OCI-LY3 (cell line): ENCODE data around the gene HTT.

Source experiments
- H2AFZ ChIP-seq: fragments of 200-600, 300-600 bp; shearing (Covaris generic); 2 replicates; pipeline ENCODE4 v1.6.0; 2014; ENCODE audit warnings: antibody characterized with exemption, low read depth, low read length
- H3K27ac ChIP-seq: fragments of 200-600, 300-600 bp; sonication (generic); 2 replicates; pipeline ENCODE4 v1.5.1; 2014; ENCODE audit warnings: mild to moderate bottlenecking, low read length, moderate library complexity, mixed read lengths
- H3K27me3 ChIP-seq: fragments of 200-600, 300-600 bp; sonication (generic); 2 replicates; pipeline ENCODE4 v1.6.1; 2014; ENCODE audit warnings: low read depth, low read length, mixed read lengths
- H3K36me3 ChIP-seq: fragments of 200-600, 300-600 bp; sonication (generic); replicated peaks from 2 replicates; pipeline ENCODE3; 2014; ENCODE audit warnings: low read depth, low read length, mixed read lengths
- H3K4me1 ChIP-seq: fragments of 300-600, 200-600 bp; sonication (generic); 2 replicates; pipeline ENCODE4 v1.6.1; 2014; ENCODE audit warnings: low read length, mixed read lengths
- H3K4me2 ChIP-seq: fragments of 200-600, 300-600 bp; sonication (generic); 2 replicates; pipeline ENCODE4 v1.6.1; 2014; ENCODE audit warnings: low read length, mixed read lengths
- H3K4me3 ChIP-seq: fragments of 300-600, 200-600 bp; sonication (generic); 2 replicates; pipeline ENCODE4 v1.5.1; 2014; ENCODE audit warnings: antibody characterized with exemption, mild to moderate bottlenecking, low read length, moderate library complexity
- H3K79me2 ChIP-seq: fragments of 300-600, 200-600 bp; shearing (Covaris generic); 2 replicates; pipeline ENCODE4 v1.6.1; 2014; ENCODE audit warnings: mild to moderate bottlenecking, low read length, mixed read lengths
- H3K9ac ChIP-seq: fragments of 300-600, 200-600 bp; shearing (Covaris generic); 2 replicates; pipeline ENCODE4 v1.6.0; 2014; ENCODE audit warnings: mild to moderate bottlenecking, low read length, moderate library complexity
- H3K9me3 ChIP-seq: fragments of 200-600, 300-600 bp; shearing (Covaris generic); 2 replicates; pipeline ENCODE4 v1.6.1; 2014; ENCODE audit warnings: low read length, mixed read lengths; ENCODE audit not compliant: insufficient read depth
- H4K20me1 ChIP-seq: fragments of 200-600, 300-600 bp; sonication (generic); 2 replicates; pipeline ENCODE4 v1.6.1; 2016; ENCODE audit warnings: low read length, mixed read lengths; ENCODE audit not compliant: insufficient read depth
- EZH2phosphoT487 ChIP-seq: fragments of 200-600 bp; shearing (Covaris generic); IDR thresholded peaks from 2 replicates; pipeline ENCODE4 v1.6.1; 2018; ENCODE audit warnings: antibody characterized with exemption, mixed run types, low read depth
- TF ChIP-seq, protein P1 (sequence below): fragments of 200-600, 300-600 bp; sonication (generic); IDR thresholded peaks from 2 replicates; pipeline ENCODE4 v1.5.1; 2014; ENCODE audit warnings: antibody characterized with exemption, low read length, low read depth

Gene HTT

DNA sequence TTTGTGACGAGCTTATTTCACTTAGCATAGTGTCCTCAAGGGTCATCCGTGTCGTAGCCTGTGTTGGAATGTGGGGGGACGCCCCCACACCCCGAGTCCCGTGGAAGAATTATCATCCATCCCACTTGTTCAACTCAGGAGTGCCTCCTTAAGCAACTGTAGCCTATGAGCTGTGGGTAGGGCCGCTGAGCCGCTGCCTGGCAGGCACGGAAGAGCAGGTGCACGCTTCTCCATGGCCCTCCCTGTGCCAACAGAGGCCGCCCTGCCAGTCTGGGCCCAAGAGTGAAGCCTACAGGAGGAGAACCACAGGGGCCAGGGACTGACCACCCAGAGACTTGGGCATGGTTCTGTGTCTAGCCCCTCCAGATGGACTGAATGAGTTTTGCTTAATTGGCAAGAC is 216.0 kb downstream of the HTT start:
- no peak overlapping the region for H3K9ac ChIP-seq
- no peak overlapping the region for H3K4me2 ChIP-seq

DNA sequence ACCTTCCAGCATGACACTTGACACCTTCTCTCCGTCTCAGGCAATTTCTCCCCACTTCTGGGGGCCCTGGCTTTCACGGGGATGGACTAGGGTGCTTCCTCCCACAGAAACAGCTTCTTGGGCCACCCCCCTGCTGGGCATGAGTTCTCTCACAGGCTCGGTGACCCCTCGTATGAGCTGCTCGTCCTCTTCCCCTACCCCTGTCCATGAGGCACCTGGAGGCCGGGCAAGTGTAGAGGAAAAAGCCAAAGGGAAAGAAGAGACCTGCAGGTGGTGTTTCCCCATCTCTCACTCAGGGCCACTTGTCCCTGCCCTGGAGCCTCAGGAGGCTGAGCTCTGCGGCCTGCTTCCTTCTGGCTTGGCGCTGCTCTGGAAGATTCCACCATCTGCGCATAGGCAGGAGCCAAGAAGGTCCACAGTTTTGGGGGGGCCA is 216.4 kb downstream of the HTT start:
- TF ChIP-seq, protein P1, sequence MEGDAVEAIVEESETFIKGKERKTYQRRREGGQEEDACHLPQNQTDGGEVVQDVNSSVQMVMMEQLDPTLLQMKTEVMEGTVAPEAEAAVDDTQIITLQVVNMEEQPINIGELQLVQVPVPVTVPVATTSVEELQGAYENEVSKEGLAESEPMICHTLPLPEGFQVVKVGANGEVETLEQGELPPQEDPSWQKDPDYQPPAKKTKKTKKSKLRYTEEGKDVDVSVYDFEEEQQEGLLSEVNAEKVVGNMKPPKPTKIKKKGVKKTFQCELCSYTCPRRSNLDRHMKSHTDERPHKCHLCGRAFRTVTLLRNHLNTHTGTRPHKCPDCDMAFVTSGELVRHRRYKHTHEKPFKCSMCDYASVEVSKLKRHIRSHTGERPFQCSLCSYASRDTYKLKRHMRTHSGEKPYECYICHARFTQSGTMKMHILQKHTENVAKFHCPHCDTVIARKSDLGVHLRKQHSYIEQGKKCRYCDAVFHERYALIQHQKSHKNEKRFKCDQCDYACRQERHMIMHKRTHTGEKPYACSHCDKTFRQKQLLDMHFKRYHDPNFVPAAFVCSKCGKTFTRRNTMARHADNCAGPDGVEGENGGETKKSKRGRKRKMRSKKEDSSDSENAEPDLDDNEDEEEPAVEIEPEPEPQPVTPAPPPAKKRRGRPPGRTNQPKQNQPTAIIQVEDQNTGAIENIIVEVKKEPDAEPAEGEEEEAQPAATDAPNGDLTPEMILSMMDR = no peak
- no peak for TF ChIP-seq EZH2phosphoT487
- H4K20me1 ChIP-seq = no peaks in the 10 kb centered on the region
- H3K27me3 ChIP-seq = peaks cover 20% of the 10 kb centered on the region
- no peak overlapping the region for H3K4me3 ChIP-seq
- no peaks in the 10 kb centered on the region for H3K36me3 ChIP-seq
- no peaks in the 10 kb centered on the region for H3K9me3 ChIP-seq
- H3K4me1 ChIP-seq = peaks cover 19% of the 10 kb centered on the region
- no peaks in the 10 kb centered on the region for H3K79me2 ChIP-seq
- no peak overlapping the region for H2AFZ ChIP-seq
- no peak overlapping the region for H3K27ac ChIP-seq
- no peak overlapping the region for H3K4me2 ChIP-seq
- no peak overlapping the region for H3K9ac ChIP-seq

More for the DNA sequence above, 216.0 kb downstream of the HTT start:
- Histone ChIP-seq H4K20me1 (no peaks in the 10 kb centered on the region), H3K4me3 (no peak overlapping the region), H3K4me1 (peaks cover 24% of the 10 kb centered on the region), H2AFZ (no peak overlapping the region), H3K9me3 (no peaks in the 10 kb centered on the region), H3K27me3 (peaks cover 17% of the 10 kb centered on the region), H3K79me2 (no peaks in the 10 kb centered on the region), H3K36me3 (no peaks in the 10 kb centered on the region), H3K27ac (no peak overlapping the region)
- TF ChIP-seq, protein P1 = no peak
- TF ChIP-seq EZH2phosphoT487 = no peak

DNA sequence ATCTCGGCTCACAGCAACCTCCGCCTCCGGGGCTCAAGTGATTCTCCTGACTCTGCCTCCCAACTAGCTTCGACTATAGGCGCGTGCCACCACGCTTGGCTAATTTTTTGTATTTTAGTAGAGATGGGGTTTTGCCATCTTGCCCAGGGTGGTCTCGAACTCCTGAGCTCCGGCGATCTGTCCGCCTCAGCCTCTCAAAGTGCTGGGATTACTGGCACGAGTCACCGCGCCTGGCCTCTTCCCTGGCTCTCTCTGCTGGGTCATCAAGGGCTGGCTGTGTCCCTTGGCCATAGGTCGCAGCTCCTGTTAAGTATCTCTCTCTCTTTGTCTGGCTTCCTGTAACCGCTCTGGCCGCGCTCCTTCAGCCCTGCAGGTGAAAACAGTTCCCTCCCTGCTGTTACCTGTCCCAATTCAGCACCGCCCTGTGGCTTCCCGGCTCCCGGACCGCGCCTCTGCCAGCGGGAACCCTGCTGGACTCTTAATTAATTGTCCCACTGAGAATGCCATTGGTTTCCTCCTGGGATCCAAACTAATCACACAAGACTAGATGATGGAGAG is 217.0 kb downstream of the HTT start:
- Histone ChIP-seq H3K9me3 (no peaks in the 10 kb centered on the region), H3K27ac (no peak overlapping the region), H3K79me2 (no peaks in the 10 kb centered on the region), H4K20me1 (no peaks in the 10 kb centered on the region), H3K4me2 (peak overlapping the region; percentile 73), H3K4me3 (peak overlapping the region; percentile 81), H2AFZ (no peak overlapping the region), H3K36me3 (no peaks in the 10 kb centered on the region), H3K4me1 (peaks cover 14% of the 10 kb centered on the region), H3K27me3 (peaks cover 25% of the 10 kb centered on the region), H3K9ac (no peak overlapping the region; the same call in 1 of the 2 replicates)
- TF ChIP-seq, protein P1 = no peak
- TF ChIP-seq EZH2phosphoT487 = no peak

DNA sequence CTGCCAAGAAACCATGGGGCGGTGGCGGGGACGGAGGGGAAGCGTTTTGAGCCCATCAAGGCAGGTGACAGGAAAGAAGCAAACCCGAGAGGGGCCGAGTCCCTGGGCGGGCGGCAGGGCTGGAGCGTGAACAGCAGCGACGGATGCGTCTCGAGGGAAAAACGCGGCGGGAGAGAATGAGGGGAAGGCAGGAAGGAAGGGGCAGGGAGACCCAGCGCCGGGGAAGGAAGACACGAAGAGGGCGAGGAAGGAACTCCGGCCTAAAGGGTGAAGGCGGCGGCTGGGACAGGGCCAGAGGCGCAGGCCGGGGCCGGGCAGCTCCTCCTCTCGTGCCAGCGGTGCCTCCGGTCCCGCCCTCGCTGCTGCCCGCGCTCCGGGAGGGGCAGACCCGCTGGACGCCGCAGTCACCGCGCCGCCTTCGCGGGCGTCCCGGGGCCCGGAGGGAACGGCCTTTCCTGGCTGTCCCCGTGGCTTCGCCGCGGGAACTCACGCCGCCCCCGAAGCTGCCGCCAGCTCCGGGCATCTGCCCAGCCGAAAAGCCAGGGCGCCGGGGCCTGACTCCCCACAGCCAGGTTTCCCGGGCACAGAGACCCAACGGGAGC is 217.6 kb downstream of the HTT start:
- H2AFZ ChIP-seq = no peak overlapping the region
- peak overlapping the region; percentile 81 for H3K4me3 ChIP-seq
- no peak for TF ChIP-seq EZH2phosphoT487
- TF ChIP-seq, protein P1 = no peak
- H3K36me3 ChIP-seq = no peaks in the 10 kb centered on the region
- no peaks in the 10 kb centered on the region for H3K79me2 ChIP-seq
- no peaks in the 10 kb centered on the region for H4K20me1 ChIP-seq
- peak overlapping the region; percentile 47; the same call in 1 of the 2 replicates for H3K9ac ChIP-seq
- peaks cover 8% of the 10 kb centered on the region for H3K4me1 ChIP-seq
- H3K9me3 ChIP-seq = no peaks in the 10 kb centered on the region
- H3K27ac ChIP-seq = no peak overlapping the region
- H3K27me3 ChIP-seq = peaks cover 30% of the 10 kb centered on the region
- peak overlapping the region; percentile 73 for H3K4me2 ChIP-seq
